Endodermal cell (in vitro differentiated cells): Measurements from ENCODE around the gene ATXN7. TPM values are rescaled to one million over a fixed set of nuclear protein-coding genes. Genes with fewer than 3 reads are reported as not detected.

ENCODE experiments used
- DNase-seq: peaks from one replicate; pipeline ENCODE4 v3.0.0-alpha.2; 2017
- H3K27ac ChIP-seq: 2 replicates; pipeline ENCODE4 v1.5.1; 2013; ENCODE audit warnings: mild to moderate bottlenecking, low read depth, low read length, moderate library complexity
- H3K27me3 ChIP-seq: 2 replicates; pipeline ENCODE4 v1.6.1; 2013; ENCODE audit warnings: mild to moderate bottlenecking, low read length, moderate library complexity; ENCODE audit not compliant: insufficient read depth, control insufficient read depth, poor library complexity, severe bottlenecking
- H3K36me3 ChIP-seq: 2 replicates; pipeline ENCODE4 v1.7.0; 2013; ENCODE audit warnings: mild to moderate bottlenecking, low read length, moderate library complexity; ENCODE audit not compliant: control insufficient read depth, insufficient read depth
- H3K4me1 ChIP-seq: one replicate; pipeline ENCODE4 v1.7.0; 2013; ENCODE audit warnings: low read length; ENCODE audit not compliant: control insufficient read depth, insufficient read depth
- H3K4me3 ChIP-seq: 2 replicates; pipeline ENCODE4 v1.5.1; 2013; ENCODE audit warnings: mild to moderate bottlenecking, low read length, moderate library complexity
- H3K9ac ChIP-seq: 2 replicates; pipeline ENCODE4 v1.6.1; 2013; ENCODE audit warnings: mild to moderate bottlenecking, low read length, moderate library complexity; ENCODE audit not compliant: poor library complexity, severe bottlenecking; ENCODE audit errors: extremely low read depth
- H3K9me3 ChIP-seq: 2 replicates; pipeline ENCODE4 v1.6.1; 2013; ENCODE audit warnings: mild to moderate bottlenecking, low read length, moderate library complexity; ENCODE audit not compliant: control insufficient read depth
- H3K27ac Mint-ChIP-seq: 2 replicates; pipeline ENCODE4 v1.8.0; 2020; ENCODE audit warnings: mixed read lengths
- H3K27me3 Mint-ChIP-seq: 2 replicates; pipeline ENCODE4 v1.8.0; 2021; ENCODE audit warnings: mild to moderate bottlenecking, mixed read lengths; ENCODE audit not compliant: insufficient read depth
- H3K36me3 Mint-ChIP-seq: 2 replicates; pipeline ENCODE4 v1.8.0; 2020; ENCODE audit warnings: low read depth, mixed read lengths
- H3K4me1 Mint-ChIP-seq: 2 replicates; pipeline ENCODE4 v1.8.0; 2020; ENCODE audit warnings: mixed read lengths
- H3K4me3 Mint-ChIP-seq: 2 replicates; pipeline ENCODE4 v1.8.0; 2020; ENCODE audit warnings: mild to moderate bottlenecking, moderate library complexity, mixed read lengths
- H3K9me3 Mint-ChIP-seq: 2 replicates; pipeline ENCODE4 v1.8.0; 2020; ENCODE audit warnings: mild to moderate bottlenecking, mixed read lengths
- WGBS, 2 experiments: methylation state at CpG; one replicate each; pipeline versions ENCODE4 v1.1.5 to v1.1.7; 2013; ENCODE audit warnings: missing lambda C conversion rate in 2 of 2, mixed read lengths in 1 of 2; ENCODE audit not compliant: insufficient coverage in 1 of 2, insufficient read length in 1 of 2; 5-methylcytosine and 5-hydroxymethylcytosine counted together
- total RNA-seq, 2 donors: library from RNA; stranded (reverse); fragmentation: NEBNext Ultra II Directional in 1 of 2; extraction: Animal tissue kit (Norgen Biotek cat#: 25700) in 1 of 2; gene quantifications; 2 replicates in 1 of 2; 3 replicates in 1 of 2; pipeline ENCODE4 v1.2.1, GENCODE V29; 2021
- TF ChIP-seq, protein P1 (sequence below): fragments of 200-600 bp; sonication (generic); conservative IDR thresholded peaks from 2 replicates; pipeline ENCODE4 v1.5.0; 2021; ENCODE audit warnings: antibody characterized with exemption, mild to moderate bottlenecking

ATXN7 gene
- total RNA-seq, 2 donors from 2014 or later = 28.1 to 28.8 TPM

- Mint-ChIP-seq H3K27ac (no peak overlapping the region), H3K4me1 (peaks cover 46% of the 10 kb centered on the region), H3K4me3 (no peak overlapping the region), H3K27me3 (peaks cover 3% of the 10 kb centered on the region), H3K36me3 (peaks cover 2% of the 10 kb centered on the region), H3K9me3 (no peaks in the 10 kb centered on the region)
- peaks cover 5% of the 10 kb centered on the region for H3K4me1 ChIP-seq
- H3K9me3 ChIP-seq = no peaks in the 10 kb centered on the region
- no peak overlapping the region for H3K4me3 ChIP-seq
- peak overlapping the region; percentile 66 for H3K27ac ChIP-seq
- no peaks in the 10 kb centered on the region for H3K27me3 ChIP-seq
- TF ChIP-seq, protein P1, sequence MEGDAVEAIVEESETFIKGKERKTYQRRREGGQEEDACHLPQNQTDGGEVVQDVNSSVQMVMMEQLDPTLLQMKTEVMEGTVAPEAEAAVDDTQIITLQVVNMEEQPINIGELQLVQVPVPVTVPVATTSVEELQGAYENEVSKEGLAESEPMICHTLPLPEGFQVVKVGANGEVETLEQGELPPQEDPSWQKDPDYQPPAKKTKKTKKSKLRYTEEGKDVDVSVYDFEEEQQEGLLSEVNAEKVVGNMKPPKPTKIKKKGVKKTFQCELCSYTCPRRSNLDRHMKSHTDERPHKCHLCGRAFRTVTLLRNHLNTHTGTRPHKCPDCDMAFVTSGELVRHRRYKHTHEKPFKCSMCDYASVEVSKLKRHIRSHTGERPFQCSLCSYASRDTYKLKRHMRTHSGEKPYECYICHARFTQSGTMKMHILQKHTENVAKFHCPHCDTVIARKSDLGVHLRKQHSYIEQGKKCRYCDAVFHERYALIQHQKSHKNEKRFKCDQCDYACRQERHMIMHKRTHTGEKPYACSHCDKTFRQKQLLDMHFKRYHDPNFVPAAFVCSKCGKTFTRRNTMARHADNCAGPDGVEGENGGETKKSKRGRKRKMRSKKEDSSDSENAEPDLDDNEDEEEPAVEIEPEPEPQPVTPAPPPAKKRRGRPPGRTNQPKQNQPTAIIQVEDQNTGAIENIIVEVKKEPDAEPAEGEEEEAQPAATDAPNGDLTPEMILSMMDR = no peak
- H3K9ac ChIP-seq = no peak overlapping the region
- 78 to 91% methylated on average over 6 to 7 of the region's 7 CpGs for WGBS, 2 experiments
- DNase-seq = no peak
- no peaks in the 10 kb centered on the region for H3K36me3 ChIP-seq
These were observed 184.1 kb downstream of the ATXN7 start for GRCh38 chr3:64047787-64048186.

- Mint-ChIP-seq H3K27ac (peak overlapping the region; percentile 70), H3K4me3 (no peak overlapping the region), H3K27me3 (peaks cover 3% of the 10 kb centered on the region), H3K9me3 (no peaks in the 10 kb centered on the region), H3K36me3 (peaks cover 2% of the 10 kb centered on the region), H3K4me1 (peaks cover 49% of the 10 kb centered on the region)
- Histone ChIP-seq H3K27ac (no peak overlapping the region), H3K4me3 (no peak overlapping the region), H3K9me3 (no peaks in the 10 kb centered on the region), H3K9ac (no peak overlapping the region), H3K4me1 (peaks cover 9% of the 10 kb centered on the region), H3K36me3 (no peaks in the 10 kb centered on the region), H3K27me3 (no peaks in the 10 kb centered on the region)
- TF ChIP-seq, protein P1 = no peak
- DNase-seq = peak; percentile 55
- 50 to 66% methylated on average over 1 to 3 of the region's 3 CpGs for WGBS, 2 experiments
These were observed 185.0 kb downstream of the ATXN7 start for GRCh38 chr3:64048631-64049061.

DNA sequence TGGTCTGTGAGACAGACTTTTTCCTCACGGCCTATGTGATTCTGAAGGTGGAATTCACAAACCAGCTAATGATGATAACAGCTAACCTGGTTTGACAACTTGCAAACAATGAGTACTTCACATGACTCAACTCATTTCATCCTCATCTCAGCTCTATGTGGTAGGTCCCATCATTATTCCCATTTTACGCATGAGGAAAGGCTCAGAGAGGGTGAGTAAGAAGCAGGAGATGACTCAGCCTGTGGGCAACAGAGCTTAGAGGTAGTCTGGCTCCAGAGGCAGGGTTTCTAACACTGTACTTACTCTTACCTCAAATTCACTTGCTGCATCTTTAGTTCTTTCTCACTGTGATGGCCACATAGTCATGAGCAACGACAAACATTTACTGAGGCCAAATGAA, 185.5 kb downstream of the ATXN7 start:
- H3K27ac ChIP-seq = no peak overlapping the region
- H3K4me3 ChIP-seq = no peak overlapping the region
- Mint-ChIP-seq H3K4me1 (peaks cover 53% of the 10 kb centered on the region), H3K4me3 (no peak overlapping the region), H3K9me3 (no peaks in the 10 kb centered on the region), H3K36me3 (peaks cover 2% of the 10 kb centered on the region), H3K27ac (peak overlapping the region; percentile 70), H3K27me3 (peaks cover 3% of the 10 kb centered on the region)
- H3K9me3 ChIP-seq = no peaks in the 10 kb centered on the region
- peaks cover 9% of the 10 kb centered on the region for H3K4me1 ChIP-seq
- no peaks in the 10 kb centered on the region for H3K36me3 ChIP-seq
- no peaks in the 10 kb centered on the region for H3K27me3 ChIP-seq
- no peak overlapping the region for H3K9ac ChIP-seq
- 64 to 65% methylated on average over 2 to 3 of the region's 3 CpGs for WGBS, 2 experiments
- peak; percentile 50 for DNase-seq
- TF ChIP-seq, protein P1 = no peak
